ENCODE data around the gene CHAF1A. TPM values are rescaled to one million over a fixed set of nuclear protein-coding genes. Genes with fewer than 3 reads are reported as not detected.
A peak's percentile ranks its signal among the peaks of the same experiment; 100 is the strongest.

CHAF1A gene
- total and polyA plus RNA-seq, 3 experiments from 2014 or later, result 5.8 to 69.5 (median 65.2) TPM

DNA sequence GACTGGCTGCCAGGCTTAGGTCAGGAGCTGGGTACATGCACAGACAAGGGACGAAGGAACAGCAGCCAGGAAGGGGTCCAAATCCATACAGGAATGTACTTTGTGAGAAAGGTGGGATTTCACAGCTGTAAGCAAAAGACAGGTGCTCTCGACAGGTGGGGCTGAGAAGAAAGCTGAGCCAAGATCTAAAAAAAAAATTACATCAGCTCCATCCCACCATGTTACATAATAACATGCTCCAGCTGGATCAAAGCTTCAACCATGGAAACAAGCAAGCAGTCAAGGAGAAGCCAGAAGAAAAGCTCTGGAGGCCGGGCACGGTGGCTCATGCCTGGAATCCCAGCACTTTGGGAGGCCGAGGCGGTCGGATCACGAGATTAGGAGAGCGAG is 47.2 kb downstream of the CHAF1A start:
- ChIA-PET CTCF (interaction anchor here (1.0 to 1.8 kb wide), 2 partner anchors 49 to 80 kb away, joined by 3 read pairs; partner anchors contain the start of gene SH3GL1), POLR2A (no interaction called here)
- Mint-ChIP-seq H3K9me3 (no peaks in the 10 kb centered on the region), H3K4me3 (no peak overlapping the region), H3K27me3 (no peaks in the 10 kb centered on the region), H3K27ac (peak overlapping the region in 1 of 8 donors; percentile 7), H3K36me3 (peaks cover 0 to 71% (median 5%) of the 10 kb centered on the region in 3 donors), H3K4me1 (peaks cover 0 to 4% (median under 1%) of the 10 kb centered on the region in 3 donors)
- Histone ChIP-seq H3K9me3 (ENCODE audit: low read length) (no peaks in the 10 kb centered on the region), H3K4me3 (ENCODE audit: low read length) (no peak overlapping the region), H3K36me3 (ENCODE audit: insufficient read depth, low read length) (peaks cover 3% of the 10 kb centered on the region), H3K27me3 (ENCODE audit: insufficient read depth, low read length, poor library complexity, severe bottlenecking) (no peaks in the 10 kb centered on the region), H3K4me1 (ENCODE audit: insufficient read depth, low read length) (no peaks in the 10 kb centered on the region), H3K27ac (ENCODE audit: low read depth, low read length) (no peak overlapping the region)
- DNase-seq, result no peak

DNA sequence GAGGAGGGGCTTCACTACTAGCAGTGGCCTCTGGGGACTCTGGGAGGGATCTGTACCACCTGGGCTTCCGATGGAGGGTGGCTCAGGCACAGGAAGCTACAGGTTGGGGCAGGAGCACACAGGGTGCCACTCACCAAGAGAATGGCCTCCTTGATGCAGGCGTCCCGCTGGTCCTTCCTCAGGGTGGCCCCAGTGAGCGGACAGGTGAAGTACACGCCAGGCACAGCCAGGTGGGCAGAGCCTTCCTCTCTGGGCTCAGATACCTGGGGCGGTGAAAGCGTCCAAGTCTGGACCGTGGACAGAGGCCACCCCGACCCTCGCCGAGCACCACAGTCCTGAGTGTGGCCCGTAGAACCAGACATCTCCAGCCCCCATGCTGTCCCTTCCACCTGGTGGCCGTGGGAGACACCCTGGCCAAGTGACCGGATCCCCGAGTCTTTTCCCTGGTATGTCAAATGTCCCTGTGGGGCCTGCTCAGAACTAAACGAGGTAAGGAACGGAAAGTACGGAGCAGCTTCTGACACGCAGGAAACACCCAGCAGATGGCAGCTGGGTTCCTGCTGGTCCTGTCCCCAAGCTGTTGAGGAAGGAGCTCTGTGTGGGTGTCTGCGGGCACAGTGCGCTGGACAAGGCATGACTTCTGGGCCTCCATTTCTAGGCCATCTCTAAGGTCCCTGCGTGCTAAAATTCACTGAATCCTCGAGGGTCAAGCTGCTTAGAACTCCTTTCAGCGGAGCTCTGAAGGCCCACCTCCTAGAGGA is 50.0 kb downstream of the CHAF1A start:
- Histone ChIP-seq H3K4me1 (ENCODE audit: insufficient read depth, low read length) (peaks cover 17% of the 10 kb centered on the region), H3K9me3 (ENCODE audit: low read length) (no peaks in the 10 kb centered on the region), H3K27me3 (ENCODE audit: insufficient read depth, low read length, poor library complexity, severe bottlenecking) (no peaks in the 10 kb centered on the region), H3K4me3 (ENCODE audit: low read length) (no peak overlapping the region), H3K36me3 (ENCODE audit: insufficient read depth, low read length) (peaks cover 3% of the 10 kb centered on the region), H3K27ac (ENCODE audit: low read depth, low read length) (no peak overlapping the region)
- DNase-seq, result no peak
- ChIA-PET POLR2A (no interaction called here), CTCF (no interaction called here)
- Mint-ChIP-seq H3K4me3 (no peak overlapping the region), H3K9me3 (no peaks in the 10 kb centered on the region), H3K4me1 (peaks cover 14 to 25% (median 23%) of the 10 kb centered on the region in 3 donors), H3K36me3 (peaks cover 0 to 66% (median 5%) of the 10 kb centered on the region in 3 donors), H3K27ac (no peak overlapping the region), H3K27me3 (peaks cover 0 to 1% of the 10 kb centered on the region in 2 donors)

DNA sequence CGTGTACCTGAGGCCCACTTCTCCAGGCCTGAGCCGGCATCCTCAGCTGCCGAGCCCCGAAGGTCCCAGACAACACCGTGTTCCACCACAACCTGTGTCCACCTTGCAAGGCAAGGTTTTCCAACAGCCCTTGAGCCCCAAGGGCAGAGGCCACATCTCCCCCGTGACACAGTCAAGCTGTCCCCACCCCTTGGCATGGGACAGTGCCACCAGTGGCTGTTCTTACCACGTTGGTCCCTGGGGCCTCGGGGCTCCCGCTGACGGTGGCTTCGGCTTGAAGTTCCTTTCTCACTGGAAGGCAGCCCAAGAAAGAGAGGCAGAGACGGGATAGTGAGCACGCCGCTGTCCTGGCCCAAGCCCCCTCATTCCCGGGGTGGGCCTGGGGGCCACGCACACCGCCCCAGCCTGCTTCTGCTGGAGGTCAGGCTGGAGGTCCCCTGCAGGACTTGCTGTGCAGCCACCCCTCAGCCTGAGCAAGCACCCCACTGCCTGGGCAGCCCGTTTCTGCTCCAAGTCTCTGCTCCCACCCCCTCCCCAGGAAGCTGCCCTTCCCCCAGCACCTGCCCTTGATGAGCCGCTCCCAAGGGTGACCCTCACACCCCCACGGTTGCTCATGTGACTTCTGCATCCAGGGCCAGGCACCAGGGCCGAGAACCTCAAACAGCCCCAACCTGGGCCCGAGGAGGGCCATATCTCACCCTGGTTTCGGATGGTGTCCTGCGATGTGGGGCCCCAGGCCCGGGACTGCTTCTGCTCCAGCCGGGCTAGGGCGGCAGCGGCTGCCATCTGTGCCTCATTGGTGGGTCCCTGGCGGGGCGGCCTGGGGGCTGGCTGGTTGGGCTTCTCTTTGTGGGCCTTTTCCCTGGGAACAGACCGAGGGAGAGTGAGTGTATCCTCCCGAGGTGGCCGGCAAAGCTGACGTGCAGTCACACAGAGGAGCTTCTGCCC is 51.1 kb downstream of the CHAF1A start:
- peaks cover 18 to 30% (median 23%) of the 10 kb centered on the region in 3 donors for H3K4me1 Mint-ChIP-seq
- H3K36me3 ChIP-seq (ENCODE audit: insufficient read depth, low read length), result peaks cover 3% of the 10 kb centered on the region

DNA sequence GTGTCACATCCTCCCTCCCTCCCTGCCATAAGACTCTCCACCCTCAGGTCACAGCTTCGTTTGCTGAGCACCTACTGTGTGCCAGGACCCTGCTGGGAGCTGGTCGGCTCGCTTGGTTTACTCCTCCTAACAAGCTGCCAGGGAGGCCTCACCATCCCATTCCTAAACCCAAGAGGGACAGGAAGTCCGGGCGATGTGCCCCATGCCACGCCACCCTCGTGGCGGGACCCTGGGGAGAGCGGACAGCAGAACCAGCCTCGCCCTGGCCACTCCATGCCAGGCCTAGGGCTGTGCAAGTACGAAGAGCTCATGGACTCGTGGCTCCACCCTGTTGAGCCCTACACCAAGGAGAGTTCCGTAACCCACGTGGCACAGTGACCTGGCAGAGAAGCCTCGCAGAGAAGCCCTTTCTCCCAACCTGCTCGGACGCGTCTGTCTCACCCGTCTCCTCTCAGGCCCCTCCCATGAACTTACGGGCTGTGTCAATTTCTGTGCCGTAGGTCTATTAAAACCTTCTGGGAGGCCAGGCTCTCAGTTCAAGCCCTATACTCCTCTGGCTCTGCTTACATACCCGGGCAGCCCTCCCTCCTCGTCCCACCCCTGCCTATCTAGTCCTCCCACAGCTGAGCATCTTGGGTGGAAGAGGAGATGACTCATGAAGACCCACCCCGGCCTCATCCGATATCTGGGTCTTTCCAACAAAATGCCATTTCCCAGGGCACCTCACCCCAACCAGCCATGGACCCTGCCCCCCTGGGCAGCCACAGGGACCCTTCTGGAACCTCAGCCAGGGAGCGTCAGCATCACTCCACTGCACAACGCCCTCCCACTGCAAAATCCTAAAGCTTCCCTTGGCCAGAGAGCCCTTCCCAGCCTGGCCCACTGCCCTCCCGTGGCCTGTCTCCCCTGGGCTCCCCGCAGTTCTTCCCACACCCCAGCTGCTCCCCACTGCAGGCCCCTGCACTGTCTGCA is 52.6 kb downstream of the CHAF1A start:
- CTCF ChIA-PET, result interaction anchor here (0.7 kb wide), 1 partner anchor 188 kb away, joined by 3 read pairs; no protein-coding TSS in a partner anchor
- peaks cover 0 to 1% of the 10 kb centered on the region in 2 donors for H3K27me3 Mint-ChIP-seq
- peak overlapping the region; percentile 73 for H3K27ac ChIP-seq (ENCODE audit: low read depth, low read length)
- POLR2A ChIA-PET, result interaction anchor here (1.2 kb wide), 1 partner anchor 17 kb away, joined by 3 read pairs; the partner anchor contains the start of gene HDGFL2
- no peaks in the 10 kb centered on the region for H3K9me3 Mint-ChIP-seq
- peaks cover 0 to 45% (median 2%) of the 10 kb centered on the region in 3 donors for H3K36me3 Mint-ChIP-seq
- peaks cover 3% of the 10 kb centered on the region for H3K36me3 ChIP-seq (ENCODE audit: insufficient read depth, low read length)
- no peaks in the 10 kb centered on the region for H3K9me3 ChIP-seq (ENCODE audit: low read length)
- H3K4me1 ChIP-seq (ENCODE audit: insufficient read depth, low read length), result peaks cover 17% of the 10 kb centered on the region
- H3K4me3 Mint-ChIP-seq, result peak overlapping the region in 6 of 7 donors; percentile 20 to 71 (median 48)
- H3K4me3 ChIP-seq (ENCODE audit: low read length), result no peak overlapping the region
- H3K27ac Mint-ChIP-seq, result peak overlapping the region in 5 of 8 donors; percentile 17 to 81 (median 58)
- H3K4me1 Mint-ChIP-seq, result peaks cover 18 to 30% (median 23%) of the 10 kb centered on the region in 3 donors
- no peak for DNase-seq
- no peaks in the 10 kb centered on the region for H3K27me3 ChIP-seq (ENCODE audit: insufficient read depth, low read length, poor library complexity, severe bottlenecking)

More for the DNA sequence above, 51.1 kb downstream of the CHAF1A start:
- Mint-ChIP-seq H3K27ac (peak overlapping the region in 1 of 8 donors; percentile 26), H3K27me3 (peaks cover 0 to 1% of the 10 kb centered on the region in 2 donors), H3K4me3 (no peak overlapping the region), H3K36me3 (peaks cover 0 to 58% (median 5%) of the 10 kb centered on the region in 3 donors), H3K9me3 (no peaks in the 10 kb centered on the region)
- ChIA-PET CTCF (no interaction called here), POLR2A (no interaction called here)
- Histone ChIP-seq H3K27ac (ENCODE audit: low read depth, low read length) (no peak overlapping the region), H3K4me1 (ENCODE audit: insufficient read depth, low read length) (peaks cover 17% of the 10 kb centered on the region), H3K9me3 (ENCODE audit: low read length) (no peaks in the 10 kb centered on the region), H3K27me3 (ENCODE audit: insufficient read depth, low read length, poor library complexity, severe bottlenecking) (no peaks in the 10 kb centered on the region), H3K4me3 (ENCODE audit: low read length) (no peak overlapping the region)
- DNase-seq, result no peak

DNA sequence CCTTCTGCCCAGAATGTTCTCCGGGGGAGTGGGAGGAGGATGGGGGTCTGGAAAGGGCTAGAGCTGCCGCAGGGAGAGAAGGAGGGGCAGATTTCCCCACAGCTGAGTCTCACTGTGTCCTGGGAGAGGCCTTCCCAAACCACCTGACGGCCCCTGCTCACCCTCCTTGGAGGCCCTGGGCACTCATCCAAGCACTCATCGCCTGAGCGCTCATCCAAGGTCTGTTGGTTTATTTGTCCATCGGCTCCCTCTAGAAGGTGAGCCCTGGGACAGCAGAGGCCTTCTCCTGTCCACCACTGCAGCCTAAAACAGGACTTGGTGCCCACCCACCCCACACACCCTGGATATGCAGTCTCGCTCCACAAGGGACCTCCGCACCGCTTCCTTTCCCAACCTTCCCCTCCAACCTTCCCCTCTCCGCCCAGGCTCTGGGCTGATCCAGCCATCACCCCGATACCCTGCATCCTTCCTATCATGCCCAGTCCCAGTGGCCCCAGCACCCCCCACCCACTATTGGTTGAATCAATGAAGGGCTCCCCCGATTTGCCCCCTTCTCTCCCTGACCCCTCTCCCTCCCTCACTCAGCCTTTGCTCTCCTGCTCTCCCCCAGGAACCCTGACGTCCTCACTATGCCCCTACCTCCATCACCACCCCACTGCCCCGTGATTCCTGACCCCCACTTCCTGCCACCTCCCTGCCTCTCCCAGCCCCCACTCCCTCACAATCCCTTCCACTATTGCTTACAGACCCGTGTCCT is 53.5 kb downstream of the CHAF1A start:
- Histone ChIP-seq H3K4me3 (ENCODE audit: low read length) (peak overlapping the region; percentile 62), H3K9me3 (ENCODE audit: low read length) (no peaks in the 10 kb centered on the region), H3K4me1 (ENCODE audit: insufficient read depth, low read length) (peaks cover 17% of the 10 kb centered on the region), H3K27me3 (ENCODE audit: insufficient read depth, low read length, poor library complexity, severe bottlenecking) (no peaks in the 10 kb centered on the region), H3K27ac (ENCODE audit: low read depth, low read length) (peak overlapping the region; percentile 73), H3K36me3 (ENCODE audit: insufficient read depth, low read length) (peaks cover under 1% of the 10 kb centered on the region)
- Mint-ChIP-seq H3K27ac (peak overlapping the region; percentile 81 to 97 (median 94)), H3K27me3 (peaks cover 0 to 1% of the 10 kb centered on the region in 2 donors), H3K9me3 (no peaks in the 10 kb centered on the region), H3K4me1 (peaks cover 18 to 30% (median 19%) of the 10 kb centered on the region in 3 donors), H3K4me3 (peak overlapping the region; percentile 85 to 93 (median 91)), H3K36me3 (peaks cover 0 to 38% (median 0%) of the 10 kb centered on the region in 3 donors)
- DNase-seq, result no peak
- ChIA-PET POLR2A (interaction anchor here (2.6 kb wide), 1 partner anchor 15 kb away, joined by 13 read pairs; no protein-coding TSS in a partner anchor), CTCF (no interaction called here)

- Histone ChIP-seq H3K27ac (ENCODE audit: low read depth, low read length) (peak overlapping the region; percentile 73), H3K4me3 (ENCODE audit: low read length) (peak overlapping the region; percentile 62), H3K9me3 (ENCODE audit: low read length) (no peaks in the 10 kb centered on the region), H3K36me3 (ENCODE audit: insufficient read depth, low read length) (no peaks in the 10 kb centered on the region), H3K4me1 (ENCODE audit: insufficient read depth, low read length) (peaks cover 17% of the 10 kb centered on the region), H3K27me3 (ENCODE audit: insufficient read depth, low read length, poor library complexity, severe bottlenecking) (no peaks in the 10 kb centered on the region)
- Mint-ChIP-seq H3K9me3 (no peaks in the 10 kb centered on the region), H3K4me3 (peak overlapping the region; percentile 85 to 93 (median 91)), H3K4me1 (peaks cover 18 to 30% (median 19%) of the 10 kb centered on the region in 3 donors), H3K27ac (peak overlapping the region; percentile 81 to 97 (median 94)), H3K27me3 (peaks cover 0 to 1% of the 10 kb centered on the region in 2 donors), H3K36me3 (peaks cover 0 to 33% (median 0%) of the 10 kb centered on the region in 3 donors)
- DNase-seq, result no peak
- ChIA-PET CTCF (interaction anchor here (1.4 kb wide), 1 partner anchor 87 kb away, joined by 4 read pairs; no protein-coding TSS in a partner anchor), POLR2A (interaction anchor here (0.6 to 2.6 kb wide), 3 partner anchors 15 to 54 kb away, joined by 3 to 13 read pairs (median 5); partner anchors contain the start of gene CHAF1A)
These were observed 54.0 kb downstream of the CHAF1A start for GRCh38 chr19:4456476-4456842.

All from CD8-positive, alpha-beta memory T cell (primary cell).